ENCODE measurements around the gene PLEKHH2. TPM values are rescaled to one million over a fixed set of nuclear protein-coding genes. Genes with fewer than 3 reads are reported as not detected.
A peak's percentile ranks its signal among the peaks of the same experiment; 100 is the strongest.

PLEKHH2 gene
- total and polyA plus RNA-seq, 2 experiments from 2014 or later = 1.1 to 2.2 TPM

GRCh38 chr2:43777306-43777926 is 140.4 kb downstream of the PLEKHH2 start:
- no peaks in the 10 kb centered on the region for H3K27me3 ChIP-seq (replicated peaks; ENCODE audit: insufficient read depth)
- H3K79me2 ChIP-seq (ENCODE audit: insufficient read depth) = peaks cover 12% of the 10 kb centered on the region
- no peaks in the 10 kb centered on the region for H3K9me3 ChIP-seq (ENCODE audit: low read depth)
- 93 to 97% methylated on average over 8 of the region's 8 CpGs for WGBS, 2 experiments (ENCODE audit: low coverage in 1 of 2, low lambda C conversion rate in 2 of 2, missing lambda C conversion rate in 2 of 2)
- no peaks in the 10 kb centered on the region for H4K20me1 ChIP-seq (ENCODE audit: insufficient read depth)
- in situ Hi-C loops (cut with MboI) = no loop called here
- H3K9ac ChIP-seq = no peak overlapping the region
- DNase-seq = no peak
- no peak overlapping the region for H2AFZ ChIP-seq
- no peaks in the 10 kb centered on the region for H3K9me2 ChIP-seq (ENCODE audit: insufficient read depth)
- no peak overlapping the region for H3K27ac ChIP-seq
- TF ChIP-seq EZH2 (IDR thresholded peaks at IDR 0.05; ENCODE audit: insufficient read depth, poor library complexity, severe bottlenecking) = no peak
- no peak for TF ChIP-seq EZH2phosphoT487 (IDR thresholded peaks at IDR 0.05; ENCODE audit: insufficient read depth, low read depth)
- peaks cover 7% of the 10 kb centered on the region; the same call in 1 of the 2 replicates for H3K4me1 ChIP-seq (ENCODE audit: insufficient read depth)
- H3K4me3 ChIP-seq = no peak overlapping the region
- H3F3A ChIP-seq (ENCODE audit: insufficient read depth) = no peaks in the 10 kb centered on the region
- H3K4me2 ChIP-seq (ENCODE audit: unreplicated experiment) = no peak overlapping the region
- peaks cover 3% of the 10 kb centered on the region; the same call in 1 of the 2 replicates for H3K36me3 ChIP-seq (ENCODE audit: low read depth)

GRCh38 chr2:43778233-43778632 is 141.2 kb downstream of the PLEKHH2 start:
- Histone ChIP-seq H3K4me2 (ENCODE audit: unreplicated experiment) (no peak overlapping the region), H3K9ac (no peak overlapping the region), H2AFZ (no peak overlapping the region), H3F3A (ENCODE audit: insufficient read depth) (no peaks in the 10 kb centered on the region), H3K36me3 (ENCODE audit: low read depth) (peaks cover 3% of the 10 kb centered on the region; the same call in 1 of the 2 replicates), H3K27ac (no peak overlapping the region), H3K4me1 (ENCODE audit: insufficient read depth) (peaks cover 7% of the 10 kb centered on the region; the same call in 1 of the 2 replicates), H3K27me3 (replicated peaks; ENCODE audit: insufficient read depth) (no peaks in the 10 kb centered on the region), H3K9me2 (ENCODE audit: insufficient read depth) (no peaks in the 10 kb centered on the region), H4K20me1 (ENCODE audit: insufficient read depth) (no peaks in the 10 kb centered on the region), H3K9me3 (ENCODE audit: low read depth) (no peaks in the 10 kb centered on the region), H3K4me3 (no peak overlapping the region), H3K79me2 (ENCODE audit: insufficient read depth) (peaks cover 12% of the 10 kb centered on the region)
- DNase-seq = no peak
- TF ChIP-seq EZH2phosphoT487 (IDR thresholded peaks at IDR 0.05; ENCODE audit: insufficient read depth, low read depth) = no peak
- no peak for TF ChIP-seq EZH2 (IDR thresholded peaks at IDR 0.05; ENCODE audit: insufficient read depth, poor library complexity, severe bottlenecking)
- 91 to 93% methylated on average over 8 of the region's 8 CpGs for WGBS, 2 experiments (ENCODE audit: low coverage in 1 of 2, low lambda C conversion rate in 2 of 2, missing lambda C conversion rate in 2 of 2)
- in situ Hi-C loops (cut with MboI) = no loop called here

- Histone ChIP-seq H3K9me3 (ENCODE audit: low read depth) (no peaks in the 10 kb centered on the region), H3K79me2 (ENCODE audit: insufficient read depth) (no peaks in the 10 kb centered on the region), H3K4me3 (no peak overlapping the region), H3K4me1 (ENCODE audit: insufficient read depth) (no peaks in the 10 kb centered on the region), H3K9ac (no peak overlapping the region), H3K27ac (no peak overlapping the region), H3F3A (ENCODE audit: insufficient read depth) (no peaks in the 10 kb centered on the region), H3K9me2 (ENCODE audit: insufficient read depth) (no peaks in the 10 kb centered on the region; the same call in 1 of the 2 replicates), H3K36me3 (ENCODE audit: low read depth) (peaks cover 8% of the 10 kb centered on the region), H3K4me2 (ENCODE audit: unreplicated experiment) (no peak overlapping the region), H4K20me1 (ENCODE audit: insufficient read depth) (no peaks in the 10 kb centered on the region), H3K27me3 (replicated peaks; ENCODE audit: insufficient read depth) (no peaks in the 10 kb centered on the region), H2AFZ (no peak overlapping the region)
- peak; percentile 10 for DNase-seq
- TF ChIP-seq EZH2phosphoT487 (IDR thresholded peaks at IDR 0.05; ENCODE audit: insufficient read depth, low read depth) (no peak), EZH2 (IDR thresholded peaks at IDR 0.05; ENCODE audit: insufficient read depth, poor library complexity, severe bottlenecking) (no peak)
- in situ Hi-C loops (cut with MboI) = no loop called here
These were observed 150.8 kb downstream of the PLEKHH2 start for GRCh38 chr2:43787895-43788294.

GRCh38 chr2:43788646-43789045 is 151.6 kb downstream of the PLEKHH2 start:
- Histone ChIP-seq H3F3A (ENCODE audit: insufficient read depth) (no peaks in the 10 kb centered on the region), H3K9me2 (ENCODE audit: insufficient read depth) (no peaks in the 10 kb centered on the region; the same call in 1 of the 2 replicates), H3K9ac (no peak overlapping the region), H3K4me1 (ENCODE audit: insufficient read depth) (no peaks in the 10 kb centered on the region), H3K9me3 (ENCODE audit: low read depth) (no peaks in the 10 kb centered on the region), H3K4me2 (ENCODE audit: unreplicated experiment) (no peak overlapping the region), H3K27ac (no peak overlapping the region), H3K79me2 (ENCODE audit: insufficient read depth) (no peaks in the 10 kb centered on the region), H2AFZ (no peak overlapping the region), H3K4me3 (no peak overlapping the region), H3K27me3 (replicated peaks; ENCODE audit: insufficient read depth) (no peaks in the 10 kb centered on the region), H4K20me1 (ENCODE audit: insufficient read depth) (no peaks in the 10 kb centered on the region), H3K36me3 (ENCODE audit: low read depth) (peaks cover 8% of the 10 kb centered on the region)
- TF ChIP-seq EZH2phosphoT487 (IDR thresholded peaks at IDR 0.05; ENCODE audit: insufficient read depth, low read depth) (no peak), EZH2 (IDR thresholded peaks at IDR 0.05; ENCODE audit: insufficient read depth, poor library complexity, severe bottlenecking) (no peak)
- in situ Hi-C loops (cut with MboI) = no loop called here
- 95 to 100% methylated on average over 1 of the region's 1 CpG for WGBS, 2 experiments (ENCODE audit: low coverage in 1 of 2, low lambda C conversion rate in 2 of 2, missing lambda C conversion rate in 2 of 2)
- DNase-seq = no peak
